ENCODE results near the gene ILF3.
A peak's percentile ranks its signal among the peaks of the same experiment; 100 is the strongest.

The ILF3 gene

GRCh38 chr19:10706990-10707389, 52.8 kb downstream of the ILF3 start:
- no peak for DNase-seq

GRCh38 chr19:10707440-10707839, 53.3 kb downstream of the ILF3 start:
- no peak for DNase-seq

- DNase-seq, result no peak
Observed at GRCh38 chr19:10708291-10708690, 54.1 kb downstream of the ILF3 start.

GRCh38 chr19:10712045-10712444, 57.9 kb downstream of the ILF3 start:
- no peak for DNase-seq

GRCh38 chr19:10712754-10713153, 58.6 kb downstream of the ILF3 start:
- DNase-seq, result no peak

GRCh38 chr19:10713317-10713716, 59.2 kb downstream of the ILF3 start:
- no peak for DNase-seq

GRCh38 chr19:10717054-10717355, 62.9 kb downstream of the ILF3 start:
- no peak for DNase-seq

- DNase-seq, result peak; percentile 99 to 100
Observed at GRCh38 chr19:10717356-10718204, 63.4 kb downstream of the ILF3 start, which contains the start of gene DNM2. Gene DNM2, plus strand, starts transcription at chr19:10718079. Its CDS starts 164 bp downstream, at chr19:10718243.

- peak in 1 of 2 experiments; percentile 6 for DNase-seq
Observed at GRCh38 chr19:10718205-10719196, 64.4 kb downstream of the ILF3 start.

GRCh38 chr19:10719466-10719961, 65.4 kb downstream of the ILF3 start:
- DNase-seq, result no peak

GRCh38 chr19:10720607-10721125, 66.5 kb downstream of the ILF3 start:
- DNase-seq, result no peak

GRCh38 chr19:10723591-10723990, 69.4 kb downstream of the ILF3 start:
- no peak for DNase-seq

- DNase-seq, result no peak
Observed at GRCh38 chr19:10724573-10725071, 70.5 kb downstream of the ILF3 start.

GRCh38 chr19:10725415-10725814, 71.3 kb downstream of the ILF3 start:
- no peak for DNase-seq

GRCh38 chr19:10726268-10726667, 72.1 kb downstream of the ILF3 start:
- DNase-seq, result no peak

GRCh38 chr19:10727685-10728201, 73.6 kb downstream of the ILF3 start:
- no peak for DNase-seq

GRCh38 chr19:10729411-10729810, 75.3 kb downstream of the ILF3 start:
- DNase-seq, result no peak

- no peak for DNase-seq
Observed at GRCh38 chr19:10730932-10731331, 76.8 kb downstream of the ILF3 start.

- DNase-seq, result no peak
Observed at GRCh38 chr19:10735741-10736140, 81.6 kb downstream of the ILF3 start.

GRCh38 chr19:10736189-10736588, 82.0 kb downstream of the ILF3 start:
- no peak for DNase-seq

GRCh38 chr19:10736916-10737551, 82.9 kb downstream of the ILF3 start:
- no peak for DNase-seq

- DNase-seq, result no peak
Observed at GRCh38 chr19:10737722-10738121, 83.6 kb downstream of the ILF3 start.
